Keratinocyte (primary cell): ENCODE results near the gene IGSF8. TPM values are rescaled to one million over a fixed set of nuclear protein-coding genes. Genes with fewer than 3 reads are reported as not detected.

ENCODE experiments used
- DNase-seq: peaks from one replicate; pipeline ENCODE4 v3.0.0-alpha.2; 2011; ENCODE audit warnings: low read depth, missing footprints, low spot score
- FAIRE-seq: peaks from 2 replicates; lab custom pipeline; 2011; peaks lifted over from hg19 to GRCh38; lab: Jason Lieb, UNC
- H2AFZ ChIP-seq: 2 replicates; pipeline ENCODE4 v1.6.0; 2012; ENCODE audit warnings: low read length, control low read depth, inconsistent platforms; ENCODE audit not compliant: control insufficient read depth
- H3K27ac ChIP-seq: 2 replicates; pipeline ENCODE4 v1.5.1; 2011; ENCODE audit warnings: low read length; ENCODE audit not compliant: control insufficient read depth, insufficient read depth
- H3K27me3 ChIP-seq: 3 replicates; pipeline ENCODE4 v1.6.0; 2011; ENCODE audit warnings: low read length; ENCODE audit not compliant: control insufficient read depth, insufficient read depth; ENCODE audit errors: extremely low read depth
- H3K36me3 ChIP-seq, 2 experiments: 2 replicates in 1 of 2; 3 replicates in 1 of 2; pipeline ENCODE4 v1.5.1; 2011; ENCODE audit warnings: low read length in 2 of 2, mild to moderate bottlenecking in 1 of 2; ENCODE audit not compliant: control insufficient read depth in 2 of 2, insufficient read depth in 2 of 2; ENCODE audit errors: extremely low read depth in 1 of 2
- H3K4me1 ChIP-seq: 3 replicates; pipeline ENCODE4 v1.5.1; 2011; ENCODE audit warnings: low read length; ENCODE audit not compliant: control insufficient read depth, insufficient read depth; ENCODE audit errors: extremely low read depth
- H3K4me2 ChIP-seq: 3 replicates; pipeline ENCODE4 v1.6.0; 2011; ENCODE audit warnings: low read depth, low read length; ENCODE audit not compliant: control insufficient read depth, insufficient read depth; ENCODE audit errors: extremely low read depth
- H3K4me3 ChIP-seq, 3 experiments: fragments of 200-600 bp in 1 of 3; sonication (generic) in 1 of 3; 2 replicates in 2 of 3; 3 replicates in 1 of 3; pipeline ENCODE4 v1.5.1; 2011 to 2016; ENCODE audit warnings: low read length in 3 of 3, mild to moderate bottlenecking in 3 of 3, control low read depth in 2 of 3, inconsistent platforms in 1 of 3, low read depth in 1 of 3, mixed read lengths in 1 of 3, mixed run types in 1 of 3, moderate library complexity in 1 of 3; ENCODE audit not compliant: control insufficient read depth in 2 of 3, insufficient read depth in 2 of 3; ENCODE audit errors: extremely low read depth in 1 of 3
- H3K79me2 ChIP-seq: 2 replicates; pipeline ENCODE4 v1.6.0; 2012; ENCODE audit warnings: low read length; ENCODE audit not compliant: control insufficient read depth, insufficient read depth
- H3K9ac ChIP-seq: 3 replicates; pipeline ENCODE4 v1.6.0; 2011; ENCODE audit warnings: low read length; ENCODE audit not compliant: control insufficient read depth, insufficient read depth; ENCODE audit errors: extremely low read depth
- H3K9me1 ChIP-seq: 3 replicates; pipeline ENCODE4 v1.6.0; 2011; ENCODE audit warnings: low read length; ENCODE audit not compliant: control insufficient read depth, insufficient read depth; ENCODE audit errors: extremely low read depth
- H3K9me3 ChIP-seq: 2 replicates; pipeline ENCODE4 v1.5.1; 2012; ENCODE audit warnings: low read depth, low read length; ENCODE audit not compliant: control insufficient read depth
- H4K20me1 ChIP-seq: 3 replicates; pipeline ENCODE4 v1.6.0; 2011; ENCODE audit warnings: low read length; ENCODE audit not compliant: control insufficient read depth, insufficient read depth; ENCODE audit errors: extremely low read depth
- CTCF ChIP-seq, 3 experiments: IDR thresholded peaks in 1 of 3; conservative IDR thresholded peaks in 1 of 3; optimal IDR thresholded peaks in 1 of 3; 2 replicates in 2 of 3; 3 replicates in 1 of 3; pipeline versions ENCODE3 to v1.5.1; 2011; ENCODE audit warnings: low read length in 3 of 3, mild to moderate bottlenecking in 3 of 3, moderate library complexity in 2 of 3, control low read depth in 1 of 3, inconsistent platforms in 1 of 3; ENCODE audit not compliant: insufficient read depth in 2 of 3; ENCODE audit errors: extremely low read depth in 1 of 3
- EZH2 ChIP-seq: IDR thresholded peaks from one replicate; pipeline ENCODE4 v1.6.1; 2012; ENCODE audit warnings: inconsistent platforms, mild to moderate bottlenecking, low read length, moderate library complexity
- dilution Hi-C: fragments of 300-500 bp; cut with MboI; formaldehyde crosslinking; loops from one replicate; pipeline ENCODE4 v1.7.0; 2020; ENCODE audit warnings: low sequenced_read_pairs; ENCODE audit not compliant: extremely low pct_ligation_motif_present
- polyA plus RNA-seq, 5 experiments: library from polyadenylated mRNA; depleted of rRNA in 3 of 5; stranded (reverse) in 3 of 5; stranded (forward) in 1 of 5; unstranded in 1 of 5; fragments of >200 nt; gene quantifications; 1 replicate in 1 of 5; 2 replicates in 3 of 5; 3 replicates in 1 of 5; pipeline versions ENCODE4 v1.2.1 to v1.2.3, GENCODE V29; 2011 to 2012; ENCODE audit warnings: missing spikeins in 2 of 5, low read depth in 1 of 5, low replicate concordance in 1 of 5

IGSF8 gene
- polyA plus RNA-seq, 1 donor (not counting 4 experiments of a cell fraction or from before 2014, with no cell fraction given) = 16.5 TPM

- Histone ChIP-seq H3K27me3 (peaks cover 62% of the 10 kb centered on the region), H2AFZ (no peak overlapping the region)
These were observed 30.2 kb downstream of the IGSF8 start for GRCh38 chr1:160068225-160068624.

GRCh38 chr1:160066829-160067745 is 31.3 kb downstream of the IGSF8 start:
- no peak for TF ChIP-seq CTCF (optimal IDR thresholded peaks at IDR 0.05 in 1 of 3, IDR thresholded peaks at IDR 0.05 in 1 of 3, conservative IDR thresholded peaks at IDR 0.05 in 1 of 3; ENCODE audit: extremely low read depth in 1 of 3, insufficient read depth in 2 of 3, low read length in 3 of 3)
- TF ChIP-seq EZH2 = no peak
- Histone ChIP-seq H3K9me1 (no peaks in the 10 kb centered on the region), H3K27me3 (peaks cover 64% of the 10 kb centered on the region), H3K27ac (no peak overlapping the region), H2AFZ (no peak overlapping the region), H3K9ac (no peak overlapping the region), H3K4me3 (no peak overlapping the region), H3K9me3 (no peaks in the 10 kb centered on the region), H3K79me2 (no peaks in the 10 kb centered on the region), H3K36me3 (no peaks in the 10 kb centered on the region), H3K4me2 (no peak overlapping the region), H4K20me1 (no peaks in the 10 kb centered on the region), H3K4me1 (peaks cover 3% of the 10 kb centered on the region)
- FAIRE-seq (no peak), DNase-seq (no peak)
- dilution Hi-C loops = no loop called here

More at GRCh38 chr1:160068225-160068624, 30.2 kb downstream of the IGSF8 start:
- dilution Hi-C loops = no loop called here
- H4K20me1 ChIP-seq = no peaks in the 10 kb centered on the region
- H3K27ac ChIP-seq = no peak overlapping the region
- H3K36me3 ChIP-seq = no peaks in the 10 kb centered on the region
- no peak overlapping the region for H3K4me2 ChIP-seq
- no peaks in the 10 kb centered on the region for H3K9me3 ChIP-seq
- H3K9me1 ChIP-seq = no peaks in the 10 kb centered on the region
- no peak for DNase-seq
- H3K9ac ChIP-seq = no peak overlapping the region
- H3K79me2 ChIP-seq = no peaks in the 10 kb centered on the region
- no peak for FAIRE-seq
- peaks cover 3% of the 10 kb centered on the region for H3K4me1 ChIP-seq
- H3K4me3 ChIP-seq = no peak overlapping the region
- TF ChIP-seq EZH2 = no peak
